CD14-positive monocyte (primary cell): ENCODE results near the gene CALML3. TPM values are rescaled to one million over a fixed set of nuclear protein-coding genes. Genes with fewer than 3 reads are reported as not detected.

Experiments used
- DNase-seq, 3 donors: peaks; one replicate each; pipeline ENCODE4 v3.0.0-alpha.2; 2011 to 2022
- H2AFZ ChIP-seq: 2 replicates; pipeline ENCODE4 v1.6.0; 2012; ENCODE audit warnings: mild to moderate bottlenecking, low read depth, low read length, inconsistent platforms; ENCODE audit not compliant: insufficient read depth, poor library complexity, severe bottlenecking
- H3K27ac ChIP-seq, 2 donors: 1 replicate in 1 of 2; 2 replicates in 1 of 2; pipeline ENCODE4 v1.5.1; 2012 to 2013; ENCODE audit warnings: low read length in 2 of 2, control low read depth in 1 of 2, inconsistent platforms in 1 of 2, low read depth in 1 of 2, mild to moderate bottlenecking in 1 of 2
- H3K27me3 ChIP-seq, 2 donors: one replicate each; pipeline versions ENCODE4 v1.6.0 to v1.6.1; 2011 to 2013; ENCODE audit warnings: low read length in 2 of 2; ENCODE audit not compliant: control insufficient read depth in 2 of 2, insufficient read depth in 2 of 2
- H3K36me3 ChIP-seq, 2 donors: replicated peaks in 1 of 2; 1 replicate in 1 of 2; 2 replicates in 1 of 2; pipeline versions ENCODE4 v1.5.1 to v1.6.1; 2012 to 2013; ENCODE audit warnings: low read length in 2 of 2, control low read depth in 1 of 2, inconsistent platforms in 1 of 2, mild to moderate bottlenecking in 1 of 2; ENCODE audit not compliant: insufficient read depth in 2 of 2, control insufficient read depth in 1 of 2
- H3K4me1 ChIP-seq, 2 donors: 1 replicate in 1 of 2; 2 replicates in 1 of 2; pipeline versions ENCODE4 v1.5.1 to v1.6.1; 2012 to 2013; ENCODE audit warnings: low read length in 2 of 2, control low read depth in 1 of 2, inconsistent platforms in 1 of 2, mild to moderate bottlenecking in 1 of 2, moderate library complexity in 1 of 2; ENCODE audit not compliant: insufficient read depth in 2 of 2, control insufficient read depth in 1 of 2
- H3K4me2 ChIP-seq: replicated peaks from 2 replicates; pipeline ENCODE3; 2012; ENCODE audit warnings: low read length, moderate library complexity, mild to moderate bottlenecking; ENCODE audit not compliant: poor library complexity, severe bottlenecking; ENCODE audit errors: extremely low read depth
- H3K4me3 ChIP-seq, 3 experiments: fragments of 200-600 bp in 1 of 3; sonication (generic) in 1 of 3; replicated peaks in 1 of 3; 1 replicate in 2 of 3; 2 replicates in 1 of 3; pipeline ENCODE4 v1.5.1; 2011 to 2013; ENCODE audit warnings: low read length in 3 of 3, mild to moderate bottlenecking in 3 of 3, control low read depth in 2 of 3, low read depth in 2 of 3, inconsistent platforms in 1 of 3, moderate library complexity in 1 of 3
- H3K79me2 ChIP-seq: 2 replicates; pipeline ENCODE4 v1.6.0; 2012; ENCODE audit warnings: mild to moderate bottlenecking, control low read depth, inconsistent platforms, low read length, moderate library complexity; ENCODE audit not compliant: insufficient read depth
- H3K9ac ChIP-seq: 2 replicates; pipeline ENCODE4 v1.6.0; 2017; ENCODE audit warnings: low read length, mild to moderate bottlenecking; ENCODE audit not compliant: insufficient read depth, poor library complexity, severe bottlenecking
- H3K9me3 ChIP-seq, 2 donors: replicated peaks in 1 of 2; 1 replicate in 1 of 2; 2 replicates in 1 of 2; pipeline versions ENCODE4 v1.5.1 to v1.6.1; 2012 to 2013; ENCODE audit warnings: low read length in 2 of 2, control low read depth in 1 of 2; ENCODE audit not compliant: control insufficient read depth in 1 of 2, insufficient read depth in 1 of 2
- H4K20me1 ChIP-seq: 2 replicates; pipeline ENCODE4 v1.6.0; 2012; ENCODE audit warnings: mild to moderate bottlenecking, low read length, control low read depth, moderate library complexity; ENCODE audit not compliant: insufficient read depth
- H3K27ac Mint-ChIP-seq, 7 donors: one replicate each; pipeline ENCODE4 v1.8.0; 2020; ENCODE audit warnings: mild to moderate bottlenecking in 7 of 7, mixed read lengths in 7 of 7, moderate library complexity in 6 of 7, inconsistent platforms in 2 of 7
- H3K27me3 Mint-ChIP-seq, 3 donors: one replicate each; pipeline ENCODE4 v1.8.0; 2021 to 2022; ENCODE audit warnings: low read depth in 3 of 3, mild to moderate bottlenecking in 3 of 3, mixed read lengths in 3 of 3, moderate library complexity in 3 of 3, inconsistent platforms in 1 of 3
- H3K36me3 Mint-ChIP-seq, 2 donors: one replicate each; pipeline ENCODE4 v1.8.0; 2020; ENCODE audit warnings: mixed read lengths in 2 of 2, inconsistent platforms in 1 of 2, mild to moderate bottlenecking in 1 of 2
- H3K4me1 Mint-ChIP-seq: one replicate; pipeline ENCODE4 v1.8.0; 2020; ENCODE audit warnings: mild to moderate bottlenecking, mixed read lengths
- H3K4me3 Mint-ChIP-seq, 2 donors: one replicate each; pipeline ENCODE4 v1.8.0; 2020; ENCODE audit warnings: mild to moderate bottlenecking in 2 of 2, mixed read lengths in 2 of 2, moderate library complexity in 1 of 2
- H3K9me3 Mint-ChIP-seq, 7 donors: one replicate each; pipeline ENCODE4 v1.8.0; 2020 to 2022; ENCODE audit warnings: mixed read lengths in 7 of 7, mild to moderate bottlenecking in 6 of 7, moderate library complexity in 6 of 7, inconsistent platforms in 2 of 7
- CTCF ChIP-seq: fragments of 200-600 bp; IDR thresholded peaks from one replicate; pipeline ENCODE4 v1.8.0; 2022; ENCODE audit warnings: antibody characterized with exemption, mild to moderate bottlenecking
- WGBS: methylation state at CpG from one replicate; pipeline ENCODE4 v1.1.5; 2013; ENCODE audit warnings: missing lambda C conversion rate; ENCODE audit not compliant: insufficient coverage; 5-methylcytosine and 5-hydroxymethylcytosine counted together
- intact Hi-C, 2 donors: fragments of 100-400 bp; cut with micrococcal nuclease; formaldehyde crosslinking; loops; one replicate each; pipeline versions ENCODE4 v1.15.0 to v1.15.1; 2023
- polyA plus RNA-seq, 3 donors: library from polyadenylated mRNA; depleted of rRNA in 1 of 3; unstranded in 2 of 3; stranded (reverse) in 1 of 3; fragments of 300-500 nt in 2 of 3; fragments of >200 nt in 1 of 3; fragmentation: Illumina TruSeq in 2 of 3; gene quantifications; 1 replicate in 2 of 3; 2 replicates in 1 of 3; pipeline ENCODE4 v1.2.3, GENCODE V29; 2012 to 2021

Gene CALML3
- polyA plus RNA-seq, 3 donors: not detected

DNA sequence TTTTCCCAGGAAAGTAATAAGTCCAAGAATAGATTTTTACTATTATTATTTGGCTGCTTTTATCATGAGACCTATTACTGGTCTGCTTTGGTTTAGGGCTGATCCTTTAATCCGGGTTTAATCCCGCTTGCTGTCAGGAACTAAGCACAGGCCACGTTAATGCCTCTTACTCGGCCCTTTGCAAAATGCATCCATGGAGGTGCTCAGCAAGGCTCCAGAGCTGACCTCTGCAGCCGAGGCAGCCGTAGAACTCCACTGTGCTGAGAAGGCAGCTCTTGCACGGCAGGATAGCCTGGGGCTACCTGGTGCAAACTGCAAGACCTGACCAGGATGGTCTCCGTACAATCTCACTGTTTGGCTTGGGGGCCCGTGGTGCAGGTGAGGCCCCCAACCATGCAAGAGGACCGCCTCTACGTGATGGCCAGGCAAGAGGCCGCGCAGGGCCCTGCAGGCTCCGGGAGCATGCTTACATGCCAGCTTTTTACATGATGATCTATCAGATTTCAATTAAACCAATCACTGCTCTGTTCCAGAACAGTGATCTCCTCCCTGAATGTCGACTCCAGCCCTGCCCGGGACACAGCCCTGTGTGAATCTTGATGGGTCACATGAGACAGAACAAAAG is 10.4 kb upstream of the CALML3 start:
- H2AFZ ChIP-seq: no peak overlapping the region
- Mint-ChIP-seq H3K36me3 (no peaks in the 10 kb centered on the region), H3K9me3 (peaks cover 0 to 9% (median 2%) of the 10 kb centered on the region in 7 donors), H3K27me3 (peaks cover 4 to 7% (median 5%) of the 10 kb centered on the region in 3 donors), H3K4me3 (no peak overlapping the region), H3K4me1 (peaks cover 4% of the 10 kb centered on the region), H3K27ac (no peak overlapping the region)
- no peak overlapping the region for H3K4me3 ChIP-seq
- DNase-seq: no peak
- intact Hi-C loops: no loop called here
- H3K4me1 ChIP-seq: no peaks in the 10 kb centered on the region
- H3K9ac ChIP-seq: no peak overlapping the region
- no peaks in the 10 kb centered on the region for H4K20me1 ChIP-seq
- WGBS: 96% methylated on average over 15 of the region's 16 CpGs
- peaks cover 0 to 3% of the 10 kb centered on the region in 2 donors for H3K9me3 ChIP-seq
- H3K27me3 ChIP-seq: no peaks in the 10 kb centered on the region
- H3K4me2 ChIP-seq: no peak overlapping the region
- no peak overlapping the region for H3K27ac ChIP-seq
- H3K36me3 ChIP-seq: no peaks in the 10 kb centered on the region
- no peak for TF ChIP-seq CTCF
- H3K79me2 ChIP-seq: no peaks in the 10 kb centered on the region

DNA sequence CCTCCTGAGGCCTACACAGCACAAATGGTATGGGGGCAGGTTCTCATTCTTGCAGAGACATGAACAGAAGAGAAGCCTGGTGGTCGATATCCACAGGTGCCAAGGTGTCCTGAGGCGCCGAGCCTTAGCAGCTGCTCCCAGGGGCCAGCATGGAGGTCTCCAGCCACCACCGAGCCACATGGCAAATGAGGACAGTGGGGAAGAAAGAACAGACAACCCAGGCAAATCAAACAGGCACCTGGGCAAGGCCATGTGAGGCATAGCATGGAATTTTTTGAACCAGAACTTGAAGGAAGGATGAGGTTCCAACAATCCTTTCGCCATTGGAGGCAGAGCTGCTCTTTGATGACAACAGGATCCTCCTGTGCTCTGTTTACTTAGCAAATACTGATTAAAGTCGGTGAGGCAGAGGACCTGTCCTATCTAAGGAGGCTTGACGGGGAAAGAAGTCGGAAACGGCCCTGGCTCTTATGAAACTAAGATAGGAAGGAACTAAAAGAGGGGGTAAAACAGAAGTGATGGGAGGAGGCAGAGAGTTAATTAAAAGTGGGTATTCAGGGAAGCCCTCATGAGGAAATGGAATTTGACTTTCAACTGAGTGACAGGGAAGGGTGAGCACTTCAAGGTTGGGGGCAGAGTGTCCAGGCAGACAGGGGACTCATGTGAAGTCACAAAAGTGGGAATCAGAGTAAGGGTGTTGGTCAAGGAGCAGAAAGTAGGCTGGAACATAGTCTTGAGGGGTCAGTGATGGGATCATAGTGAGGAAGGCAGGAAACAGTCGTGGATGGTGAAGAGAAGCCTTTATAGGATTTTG is 8.6 kb upstream of the CALML3 start:
- no peaks in the 10 kb centered on the region for H4K20me1 ChIP-seq
- H3K79me2 ChIP-seq: no peaks in the 10 kb centered on the region
- H3K4me3 Mint-ChIP-seq: no peak overlapping the region
- H3K4me1 Mint-ChIP-seq: peaks cover 4% of the 10 kb centered on the region
- no peak overlapping the region for H3K27ac ChIP-seq
- no peak overlapping the region for H3K4me3 ChIP-seq
- peaks cover 0 to 3% of the 10 kb centered on the region in 2 donors for H3K9me3 ChIP-seq
- H3K36me3 Mint-ChIP-seq: no peaks in the 10 kb centered on the region
- no peak overlapping the region for H3K9ac ChIP-seq
- no peak for TF ChIP-seq CTCF
- H3K27me3 ChIP-seq: no peaks in the 10 kb centered on the region
- peaks cover 3 to 7% (median 7%) of the 10 kb centered on the region in 3 donors for H3K27me3 Mint-ChIP-seq
- no peaks in the 10 kb centered on the region for H3K36me3 ChIP-seq
- peaks cover 0 to 13% (median 6%) of the 10 kb centered on the region in 7 donors for H3K9me3 Mint-ChIP-seq
- no peaks in the 10 kb centered on the region for H3K4me1 ChIP-seq
- no peak for DNase-seq
- H2AFZ ChIP-seq: no peak overlapping the region
- H3K4me2 ChIP-seq: no peak overlapping the region
- no peak overlapping the region for H3K27ac Mint-ChIP-seq
- 80% methylated on average over 10 of the region's 10 CpGs for WGBS
- intact Hi-C loops: no loop called here
